GM19467 (cell line): ENCODE measurements around the gene GGTLC1.

Experiments used
- ATAC-seq: cut with Tn5 transposase; IDR thresholded peaks from one replicate; pipeline ENCODE4 v1.9.1; 2021; ENCODE audit warnings: mild to moderate bottlenecking, moderate library complexity; ENCODE audit not compliant: unreplicated experiment

Gene GGTLC1

GRCh38 chr20:23966927-23967615, 21.5 kb downstream of the GGTLC1 start:
- ATAC-seq: no peak

DNA sequence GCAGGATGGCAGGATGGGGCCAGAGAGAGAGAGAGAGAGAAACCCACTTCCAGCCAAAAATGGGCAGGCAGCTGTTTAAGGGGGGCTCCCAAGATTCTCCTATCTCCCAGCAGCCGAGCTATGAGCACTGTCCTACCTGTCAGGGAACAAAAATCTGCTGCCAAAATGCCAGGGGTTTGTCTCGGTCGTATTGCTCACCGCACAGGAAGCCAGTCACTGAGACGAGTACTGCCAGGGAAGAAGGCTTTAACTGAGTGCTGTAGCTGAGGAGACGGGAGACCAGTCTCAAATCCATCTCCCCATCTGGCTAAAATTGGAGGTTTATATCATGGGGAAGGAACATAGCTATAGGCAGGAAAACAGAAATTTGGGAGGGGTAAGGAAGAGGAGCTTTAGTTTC, 22.3 kb downstream of the GGTLC1 start:
- ATAC-seq: no peak

- no peak for ATAC-seq
These were observed 24.6 kb downstream of the GGTLC1 start for GRCh38 chr20:23963941-23964340.

DNA sequence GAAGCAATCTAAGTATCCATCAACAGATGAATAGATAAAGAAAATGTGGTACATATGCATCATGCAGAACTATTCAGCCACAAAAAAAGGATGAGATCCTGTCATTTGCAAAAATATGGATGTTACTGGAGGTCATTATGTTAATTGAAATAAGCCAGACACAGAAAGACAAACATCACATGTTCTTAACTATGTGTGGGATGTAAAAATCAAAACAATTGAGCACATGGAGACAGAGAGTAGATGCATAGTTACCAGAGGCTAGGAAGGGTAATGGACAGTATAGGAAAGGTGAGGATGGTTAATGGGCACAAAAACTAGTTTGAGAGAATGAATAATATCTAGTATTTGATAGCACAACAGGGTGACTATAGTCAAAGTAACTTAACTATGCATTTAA, 26.3 kb downstream of the GGTLC1 start:
- no peak for ATAC-seq

- ATAC-seq: no peak
These were observed 29.5 kb downstream of the GGTLC1 start for GRCh38 chr20:23959054-23959453.

DNA sequence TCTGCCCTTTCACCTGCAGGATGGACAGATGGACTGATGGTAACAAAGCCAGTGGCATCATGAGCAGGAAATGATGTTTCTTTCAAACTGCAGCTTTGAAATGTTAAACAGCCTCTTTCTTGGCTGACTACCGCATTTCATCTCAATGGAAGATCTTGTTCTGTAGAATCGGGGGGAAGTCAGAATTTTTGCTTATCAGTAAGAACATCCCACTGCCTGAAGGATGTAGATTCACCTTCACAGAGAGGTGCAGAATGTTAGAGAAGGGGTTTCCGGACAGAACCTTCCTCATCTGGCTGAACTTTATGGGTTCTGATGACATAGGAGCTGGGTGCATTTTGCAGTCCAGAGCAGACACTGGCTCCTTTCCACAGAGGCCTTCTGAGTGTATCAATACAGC, 32.7 kb downstream of the GGTLC1 start:
- no peak for ATAC-seq

- no peak for ATAC-seq
These were observed 34.4 kb downstream of the GGTLC1 start for GRCh38 chr20:23954008-23954745.

GRCh38 chr20:23946206-23946605, 42.4 kb downstream of the GGTLC1 start:
- no peak for ATAC-seq

- ATAC-seq: no peak
These were observed 45.3 kb downstream of the GGTLC1 start for GRCh38 chr20:23943304-23943703.

- ATAC-seq: no peak
These were observed 48.9 kb downstream of the GGTLC1 start for GRCh38 chr20:23939641-23940040.

- no peak for ATAC-seq
These were observed 49.5 kb downstream of the GGTLC1 start for GRCh38 chr20:23939063-23939462.

DNA sequence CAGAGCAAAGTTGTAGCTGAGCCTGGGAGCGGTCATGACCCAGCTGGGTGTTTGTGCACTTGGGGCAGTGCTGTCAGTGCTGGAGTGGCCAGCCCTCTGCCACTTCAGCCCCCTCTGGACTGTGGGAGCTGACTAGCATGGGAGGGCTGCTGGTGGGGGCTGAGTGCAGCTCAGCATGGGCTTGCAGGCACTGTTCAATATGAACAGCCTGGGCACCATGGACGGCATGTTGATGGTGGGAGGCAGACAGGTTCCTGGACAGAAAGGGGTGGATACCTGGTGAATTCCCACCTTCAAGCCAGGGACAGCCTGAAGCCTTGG, 50.5 kb downstream of the GGTLC1 start:
- no peak for ATAC-seq

- ATAC-seq: peak; percentile 67
These were observed 51.1 kb downstream of the GGTLC1 start for GRCh38 chr20:23937303-23938117.
